GM18505 (cell line): ENCODE results near the gene MAGEA2.
"Not testable (repeated sequence)": the region's sequence is repeated elsewhere in the genome, so short reads cannot be mapped to it uniquely, and the experiment has no call there.

Experiments used
- ATAC-seq: cut with Tn5 transposase; IDR thresholded peaks from one replicate; pipeline ENCODE4 v1.9.1; 2021; ENCODE audit not compliant: unreplicated experiment
- POLR2A ChIP-seq: IDR thresholded peaks from 4 replicates; pipeline ENCODE4 v1.6.1; 2011; ENCODE audit warnings: borderline replicate concordance; ENCODE audit not compliant: insufficient read depth, insufficient read length; ENCODE audit errors: extremely low read depth

The MAGEA2 gene, protein sequence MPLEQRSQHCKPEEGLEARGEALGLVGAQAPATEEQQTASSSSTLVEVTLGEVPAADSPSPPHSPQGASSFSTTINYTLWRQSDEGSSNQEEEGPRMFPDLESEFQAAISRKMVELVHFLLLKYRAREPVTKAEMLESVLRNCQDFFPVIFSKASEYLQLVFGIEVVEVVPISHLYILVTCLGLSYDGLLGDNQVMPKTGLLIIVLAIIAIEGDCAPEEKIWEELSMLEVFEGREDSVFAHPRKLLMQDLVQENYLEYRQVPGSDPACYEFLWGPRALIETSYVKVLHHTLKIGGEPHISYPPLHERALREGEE

DNA sequence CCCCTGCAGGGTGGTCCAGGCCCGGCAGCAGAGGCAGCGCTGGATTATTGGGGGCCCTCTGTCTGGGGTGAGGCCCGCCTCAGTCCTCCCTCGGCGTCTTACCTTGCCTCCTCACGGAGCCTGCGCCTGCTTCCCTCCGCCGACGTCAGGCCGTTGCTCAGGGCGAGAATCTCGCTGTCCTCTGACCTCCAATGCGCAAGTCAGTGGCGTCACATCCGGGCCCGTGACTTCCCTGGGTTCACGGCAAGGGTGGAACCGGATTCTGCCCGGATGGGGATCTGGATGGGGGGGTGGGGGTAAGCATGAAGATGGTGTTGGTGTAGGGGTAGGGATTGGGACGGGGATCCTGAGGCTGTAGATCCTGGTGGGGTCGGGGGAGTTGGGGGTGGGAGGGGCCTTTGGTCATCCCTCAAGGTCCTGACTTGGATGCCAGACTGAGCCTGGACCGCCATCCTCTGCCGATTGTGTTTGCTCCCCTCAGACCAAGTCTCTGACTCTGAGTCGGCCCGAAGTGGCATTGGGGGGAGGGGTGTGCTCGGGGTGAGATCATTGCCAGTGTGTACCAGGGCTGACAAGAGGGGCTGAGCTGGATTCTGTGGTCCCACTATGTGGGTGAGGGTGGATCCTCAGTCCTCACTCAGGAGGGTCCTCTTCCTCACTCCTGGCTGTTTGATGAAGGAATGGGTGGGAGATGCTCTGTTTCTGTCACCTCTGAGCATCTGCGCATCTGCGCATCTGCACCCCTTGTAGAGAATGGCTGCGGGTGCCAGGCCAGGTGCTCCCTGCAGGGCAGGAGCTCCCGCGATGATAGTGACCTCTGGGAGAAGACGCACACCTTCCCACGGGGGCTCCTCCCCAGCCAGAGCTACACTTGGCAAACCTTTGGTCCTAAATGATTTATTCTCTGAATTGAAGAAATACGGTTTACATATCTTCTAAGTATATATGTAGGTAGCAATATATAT lies at the start of gene MAGEA2:
TSS of gene MAGEA2 (minus strand) at position 157 of the 965 bp plus-strand sequence. CDS start 2,479 bp downstream, outside the sequence.
- ATAC-seq = not testable (repeated sequence)

DNA sequence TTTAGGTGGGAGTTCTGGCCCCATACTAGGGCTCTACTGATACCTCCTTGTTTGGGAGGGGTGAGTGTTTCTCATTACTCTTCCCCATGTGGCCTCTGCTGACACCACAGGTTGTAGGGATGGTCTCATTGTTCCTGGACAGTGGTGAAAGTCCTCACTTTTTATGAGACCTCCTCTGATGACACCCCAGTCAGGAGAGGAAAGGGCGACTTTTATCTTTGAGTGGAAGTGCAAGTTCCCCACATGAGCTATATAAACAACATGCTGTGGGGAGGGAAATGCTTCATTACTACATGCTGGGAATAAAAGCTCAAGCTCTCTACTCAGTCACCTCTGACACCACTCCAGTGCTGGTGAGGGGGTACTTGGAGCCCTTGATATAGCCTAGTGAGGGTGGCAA lies 45.3 kb upstream of the MAGEA2 start:
- ATAC-seq = no peak
- no peak for TF ChIP-seq POLR2A

- peak; percentile 87 for ATAC-seq
Measured at GRCh38 chrX:152787062-152787461, 33.4 kb upstream of the MAGEA2 start.

DNA sequence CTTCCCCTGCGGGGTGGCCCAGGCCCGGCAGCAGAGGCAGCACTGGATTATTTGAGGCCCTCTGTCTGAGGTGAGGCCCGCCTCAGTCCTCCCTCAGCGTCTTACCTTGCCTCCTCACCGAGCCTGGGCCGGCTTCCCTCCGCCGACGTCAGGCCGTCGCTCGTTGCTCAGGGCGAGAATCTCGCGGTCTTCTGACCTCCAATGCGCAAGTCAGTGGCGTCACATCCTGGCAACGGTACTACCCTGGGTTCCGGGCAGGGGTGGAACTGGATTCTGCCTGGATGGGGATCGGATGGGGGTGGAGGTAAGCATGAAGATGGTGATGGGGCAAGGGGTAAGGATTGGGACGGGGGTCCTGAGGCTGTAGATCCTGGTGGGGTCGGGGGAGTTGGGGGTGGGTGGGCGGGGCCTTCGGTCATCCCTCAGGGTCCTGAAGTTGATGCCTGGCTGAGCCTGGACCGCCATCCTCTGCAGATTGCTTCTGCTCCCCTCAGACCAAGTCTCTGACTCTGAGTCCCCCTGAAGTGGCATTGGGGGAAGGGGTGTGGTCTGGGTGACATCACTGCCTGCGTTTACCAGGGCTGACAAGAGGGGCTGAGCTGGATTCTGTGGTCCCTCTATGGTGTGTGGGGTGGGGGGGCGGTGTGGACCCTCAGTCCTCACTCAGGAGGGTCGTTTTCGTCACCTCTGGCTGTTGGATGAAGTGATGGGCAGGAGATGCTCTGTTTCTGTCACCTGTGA lies 16.1 kb upstream of the MAGEA2 start, which contains the start of gene MAGEA6:
TSS of gene MAGEA6 (minus strand) at position 141 of the 741 bp plus-strand sequence. CDS start 2,039 bp downstream, outside the sequence.
- not testable (repeated sequence) for ATAC-seq

GRCh38 chrX:152766562-152766961 lies 12.9 kb upstream of the MAGEA2 start:
- ATAC-seq = not testable (repeated sequence)

GRCh38 chrX:152761582-152761981 lies 7.9 kb upstream of the MAGEA2 start:
- not testable (repeated sequence) for ATAC-seq

- not testable (repeated sequence) for ATAC-seq
Measured at GRCh38 chrX:152759544-152759943, 5.9 kb upstream of the MAGEA2 start.

GRCh38 chrX:152758918-152759317 lies 5.3 kb upstream of the MAGEA2 start, which contains the start of gene CSAG3:
Gene CSAG3 (plus strand): TSS chrX:152759218.
- not testable (repeated sequence) for ATAC-seq

- not testable (repeated sequence) for ATAC-seq
Measured at GRCh38 chrX:152754871-152755270, 1.2 kb upstream of the MAGEA2 start.

- no peak for ATAC-seq
- TF ChIP-seq POLR2A = no peak
Measured at GRCh38 chrX:152738560-152738959, 15.1 kb downstream of the MAGEA2 start.

DNA sequence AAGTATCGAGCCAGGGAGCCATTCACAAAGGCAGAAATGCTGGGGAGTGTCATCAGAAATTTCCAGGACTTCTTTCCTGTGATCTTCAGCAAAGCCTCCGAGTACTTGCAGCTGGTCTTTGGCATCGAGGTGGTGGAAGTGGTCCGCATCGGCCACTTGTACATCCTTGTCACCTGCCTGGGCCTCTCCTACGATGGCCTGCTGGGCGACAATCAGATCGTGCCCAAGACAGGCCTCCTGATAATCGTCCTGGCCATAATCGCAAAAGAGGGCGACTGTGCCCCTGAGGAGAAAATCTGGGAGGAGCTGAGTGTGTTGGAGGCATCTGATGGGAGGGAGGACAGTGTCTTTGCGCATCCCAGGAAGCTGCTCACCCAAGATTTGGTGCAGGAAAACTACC lies 17.1 kb downstream of the MAGEA2 start:
- not testable (repeated sequence) for ATAC-seq

DNA sequence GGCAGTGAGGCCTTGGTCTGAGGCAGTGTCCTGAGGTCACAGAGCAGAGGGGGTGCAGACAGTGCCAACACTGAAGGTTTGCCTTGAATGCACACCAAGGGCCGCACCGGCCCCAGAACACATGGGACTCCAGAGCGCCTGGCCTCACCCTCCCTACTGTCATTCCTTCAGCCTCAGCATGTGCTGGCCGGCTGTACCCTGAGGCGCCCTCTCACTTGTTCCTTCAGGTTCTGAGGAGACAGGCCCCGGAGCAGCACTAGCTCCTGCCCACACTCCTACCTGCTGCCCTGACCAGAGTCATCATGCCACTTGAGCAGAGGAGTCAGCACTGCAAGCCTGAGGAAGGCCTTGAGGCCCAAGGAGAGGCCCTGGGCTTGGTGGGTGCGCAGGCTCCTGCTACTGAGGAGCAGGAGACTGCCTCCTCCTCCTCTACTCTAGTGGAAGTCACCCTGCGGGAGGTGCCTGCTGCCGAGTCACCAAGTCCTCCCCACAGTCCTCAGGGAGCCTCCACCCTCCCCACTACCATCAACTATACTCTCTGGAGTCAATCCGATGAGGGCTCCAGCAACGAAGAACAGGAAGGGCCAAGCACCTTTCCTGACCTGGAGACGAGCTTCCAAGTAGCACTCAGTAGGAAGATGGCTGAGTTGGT lies 17.7 kb downstream of the MAGEA2 start:
- ATAC-seq = no peak
- no peak for TF ChIP-seq POLR2A

DNA sequence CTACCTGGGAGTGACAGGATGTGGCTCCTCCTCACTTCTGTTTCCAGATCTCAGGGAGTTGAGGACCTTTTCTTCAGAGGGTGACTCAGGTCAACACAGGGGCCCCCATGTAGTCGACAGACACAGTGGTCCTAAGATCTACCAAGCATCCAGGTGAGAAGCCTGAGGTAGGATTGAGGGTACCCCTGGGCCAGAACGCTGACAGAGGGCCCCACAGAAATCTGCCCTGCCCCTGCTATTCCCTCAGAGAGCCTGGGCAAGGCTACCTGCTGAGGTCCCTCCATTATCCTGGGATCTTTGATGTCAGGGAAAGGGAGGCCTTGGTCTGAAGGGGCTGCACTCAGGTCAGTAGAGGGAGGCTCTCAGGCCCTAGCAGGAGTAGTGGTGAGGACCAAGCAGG lies 18.5 kb downstream of the MAGEA2 start:
- no peak for ATAC-seq
- TF ChIP-seq POLR2A = no peak

- not testable (repeated sequence) for ATAC-seq
Measured at GRCh38 chrX:152734143-152734858, 19.3 kb downstream of the MAGEA2 start.
